ENCODE results near the gene KCNC4.

- TF ChIP-seq, protein P1, sequence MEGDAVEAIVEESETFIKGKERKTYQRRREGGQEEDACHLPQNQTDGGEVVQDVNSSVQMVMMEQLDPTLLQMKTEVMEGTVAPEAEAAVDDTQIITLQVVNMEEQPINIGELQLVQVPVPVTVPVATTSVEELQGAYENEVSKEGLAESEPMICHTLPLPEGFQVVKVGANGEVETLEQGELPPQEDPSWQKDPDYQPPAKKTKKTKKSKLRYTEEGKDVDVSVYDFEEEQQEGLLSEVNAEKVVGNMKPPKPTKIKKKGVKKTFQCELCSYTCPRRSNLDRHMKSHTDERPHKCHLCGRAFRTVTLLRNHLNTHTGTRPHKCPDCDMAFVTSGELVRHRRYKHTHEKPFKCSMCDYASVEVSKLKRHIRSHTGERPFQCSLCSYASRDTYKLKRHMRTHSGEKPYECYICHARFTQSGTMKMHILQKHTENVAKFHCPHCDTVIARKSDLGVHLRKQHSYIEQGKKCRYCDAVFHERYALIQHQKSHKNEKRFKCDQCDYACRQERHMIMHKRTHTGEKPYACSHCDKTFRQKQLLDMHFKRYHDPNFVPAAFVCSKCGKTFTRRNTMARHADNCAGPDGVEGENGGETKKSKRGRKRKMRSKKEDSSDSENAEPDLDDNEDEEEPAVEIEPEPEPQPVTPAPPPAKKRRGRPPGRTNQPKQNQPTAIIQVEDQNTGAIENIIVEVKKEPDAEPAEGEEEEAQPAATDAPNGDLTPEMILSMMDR (IDR thresholded peaks at IDR 0.05) = no peak
- TF ChIP-seq POLR2A (IDR thresholded peaks at IDR 0.05) = no peak
Measured at GRCh38 chr1:110197905-110198629, 12.0 kb upstream of the KCNC4 start.
